GM18519 (cell line): ENCODE data around the gene UBE2L3.
"Not testable (repeated sequence)": the region's sequence is repeated elsewhere in the genome, so short reads cannot be mapped to it uniquely, and the experiment has no call there.

Experiments
- ATAC-seq: cut with Tn5 transposase; IDR thresholded peaks from one replicate; pipeline ENCODE4 v1.9.1; 2021; ENCODE audit warnings: mild to moderate bottlenecking, moderate library complexity; ENCODE audit not compliant: unreplicated experiment, low FRiP score

UBE2L3 gene

GRCh38 chr22:21641789-21642583, 74.5 kb downstream of the UBE2L3 start, which contains the start of gene SDF2L1:
Gene SDF2L1 (plus strand): TSS chr22:21642302. CDS start chr22:21642337, 35 bp downstream.
- ATAC-seq, result peak; percentile 85

- no peak for ATAC-seq
Observed at GRCh38 chr22:21642584-21643448, 75.3 kb downstream of the UBE2L3 start.

- ATAC-seq, result no peak
Observed at GRCh38 chr22:21643533-21644357, 76.2 kb downstream of the UBE2L3 start.

GRCh38 chr22:21645513-21645912, 78.0 kb downstream of the UBE2L3 start:
- ATAC-seq, result not testable (repeated sequence)

GRCh38 chr22:21646608-21647590, 79.4 kb downstream of the UBE2L3 start:
- ATAC-seq, result no peak

- ATAC-seq, result no peak
Observed at GRCh38 chr22:21650280-21650679, 82.8 kb downstream of the UBE2L3 start.

- ATAC-seq, result no peak
Observed at GRCh38 chr22:21650823-21651520, 83.5 kb downstream of the UBE2L3 start.

- ATAC-seq, result no peak
Observed at GRCh38 chr22:21651521-21652009, 84.1 kb downstream of the UBE2L3 start.

GRCh38 chr22:21652010-21652546, 84.6 kb downstream of the UBE2L3 start:
- peak; percentile 68 for ATAC-seq

GRCh38 chr22:21652547-21653545, 85.3 kb downstream of the UBE2L3 start:
- ATAC-seq, result no peak

- no peak for ATAC-seq
Observed at GRCh38 chr22:21657020-21657359, 89.5 kb downstream of the UBE2L3 start.

- peak; percentile 39 for ATAC-seq
Observed at GRCh38 chr22:21657360-21658032, 90.0 kb downstream of the UBE2L3 start.

GRCh38 chr22:21659864-21660525, 92.5 kb downstream of the UBE2L3 start:
- ATAC-seq, result no peak

- ATAC-seq, result no peak
Observed at GRCh38 chr22:21660904-21661303, 93.4 kb downstream of the UBE2L3 start.

GRCh38 chr22:21661991-21662390, 94.5 kb downstream of the UBE2L3 start:
- ATAC-seq, result no peak

GRCh38 chr22:21663738-21664137, 96.2 kb downstream of the UBE2L3 start:
- no peak for ATAC-seq
